Measurements from ENCODE around the gene CRISPLD2.

DNA sequence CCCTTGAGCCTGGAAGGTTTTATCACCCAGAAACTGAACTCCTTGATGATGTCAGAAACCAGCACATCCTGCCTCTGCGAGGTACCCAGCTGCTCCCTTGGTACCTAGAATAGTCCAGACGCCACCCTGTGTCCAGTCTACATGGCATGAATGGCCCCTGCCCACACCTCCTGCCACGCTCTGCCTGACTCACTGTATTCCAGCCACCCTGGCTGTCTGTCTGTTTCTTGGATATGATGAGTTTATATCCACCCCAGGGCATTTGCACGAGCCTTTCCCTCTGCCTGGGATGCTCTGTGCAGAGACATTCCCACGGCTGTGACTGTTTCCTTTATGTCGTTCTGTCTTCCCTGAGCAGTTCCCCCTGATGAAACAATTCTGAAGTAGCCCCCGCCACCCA, 68.7 kb downstream of the CRISPLD2 start:
- TF ChIP-seq POLR2A (IDR thresholded peaks at IDR 0.05; ENCODE audit: low read length) (no peak), GATA1 (IDR thresholded peaks at IDR 0.05; ENCODE audit: low read depth, low read length) (no peak)

All from erythroblast (primary cell).